GM18502 (cell line): ENCODE data around the gene BBOX1.

Experiments used
- ATAC-seq: cut with Tn5 transposase; IDR thresholded peaks from one replicate; pipeline ENCODE4 v1.9.1; 2021; ENCODE audit warnings: mild to moderate bottlenecking; ENCODE audit not compliant: unreplicated experiment, poor library complexity

Gene BBOX1

GRCh38 chr11:27025312-27025955, 15.2 kb upstream of the BBOX1 start:
- ATAC-seq = no peak

- ATAC-seq = no peak
These were observed 14.5 kb upstream of the BBOX1 start for GRCh38 chr11:27025957-27026733.

GRCh38 chr11:27028561-27028965, 12.1 kb upstream of the BBOX1 start:
- no peak for ATAC-seq

- ATAC-seq = no peak
These were observed 10.6 kb upstream of the BBOX1 start for GRCh38 chr11:27029966-27030365.

GRCh38 chr11:27031754-27032153, 8.9 kb upstream of the BBOX1 start:
- no peak for ATAC-seq

GRCh38 chr11:27039873-27040272, 742 bp upstream of the BBOX1 start:
- no peak for ATAC-seq

GRCh38 chr11:27041141-27041899, 705 bp downstream of the BBOX1 start:
- ATAC-seq = no peak

- ATAC-seq = no peak
These were observed 6.3 kb downstream of the BBOX1 start for GRCh38 chr11:27046956-27047355.

GRCh38 chr11:27052668-27053067, 12.1 kb downstream of the BBOX1 start:
- ATAC-seq = no peak

GRCh38 chr11:27055065-27055682, 14.6 kb downstream of the BBOX1 start:
- ATAC-seq = no peak

- ATAC-seq = no peak
These were observed 16.6 kb downstream of the BBOX1 start for GRCh38 chr11:27057091-27057780.

GRCh38 chr11:27058456-27058855, 17.8 kb downstream of the BBOX1 start:
- ATAC-seq = no peak

GRCh38 chr11:27059431-27059830, 18.8 kb downstream of the BBOX1 start:
- no peak for ATAC-seq

- ATAC-seq = no peak
These were observed 20.3 kb downstream of the BBOX1 start for GRCh38 chr11:27060816-27061460.

- ATAC-seq = no peak
These were observed 20.8 kb downstream of the BBOX1 start for GRCh38 chr11:27061461-27061821.

- no peak for ATAC-seq
These were observed 23.5 kb downstream of the BBOX1 start for GRCh38 chr11:27064086-27064485.

GRCh38 chr11:27075192-27075591, 34.6 kb downstream of the BBOX1 start:
- no peak for ATAC-seq

GRCh38 chr11:27075655-27076054, 35.0 kb downstream of the BBOX1 start:
- no peak for ATAC-seq

- ATAC-seq = no peak
These were observed 35.5 kb downstream of the BBOX1 start for GRCh38 chr11:27076121-27076589.

- no peak for ATAC-seq
These were observed 40.4 kb downstream of the BBOX1 start for GRCh38 chr11:27081056-27081455.
